ENCODE results near the gene MAP3K7CL.
A peak's percentile ranks its signal among the peaks of the same experiment; 100 is the strongest.

MAP3K7CL gene

DNA sequence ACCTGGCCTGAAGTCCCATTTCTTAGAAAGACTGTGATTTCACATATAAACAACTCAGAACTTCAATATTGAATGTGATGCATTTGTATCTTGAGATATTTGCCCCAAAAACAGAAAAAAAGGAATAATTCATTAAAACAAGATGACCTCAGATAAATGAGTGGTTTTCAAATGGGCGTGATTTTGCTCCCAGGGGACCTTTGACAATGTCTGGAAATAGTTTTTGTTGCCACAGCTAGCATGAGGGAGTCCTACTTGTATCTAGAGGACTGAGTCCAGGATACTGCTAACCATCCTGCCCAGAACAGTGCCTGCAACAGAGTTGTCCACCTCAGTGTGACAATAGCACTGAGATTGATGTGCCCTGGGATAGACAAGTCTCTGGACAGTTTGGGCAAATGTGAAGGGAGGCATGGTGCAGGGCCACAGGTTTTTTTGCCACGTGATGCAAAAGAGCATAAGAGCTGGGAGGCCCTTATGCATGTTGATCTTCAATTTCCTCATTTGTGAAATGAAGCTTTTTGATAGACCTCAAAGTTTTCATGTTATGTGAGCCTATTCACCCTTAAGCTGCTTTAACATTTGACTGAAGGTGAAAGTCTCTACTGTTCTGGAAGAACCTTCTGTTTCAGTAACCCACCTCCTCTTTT, 46.2 kb downstream of the MAP3K7CL start:
- Histone ChIP-seq H3K36me3 (ENCODE audit: control insufficient read depth, insufficient read depth, low read length) (no peaks in the 10 kb centered on the region), H3K27me3 (ENCODE audit: control insufficient read depth, insufficient read depth, low read length) (no peaks in the 10 kb centered on the region), H3K4me3 (ENCODE audit: low read length) (no peak overlapping the region), H3K9ac (ENCODE audit: low read length) (no peak overlapping the region), H3K9me3 (ENCODE audit: control insufficient read depth, low read length) (no peaks in the 10 kb centered on the region), H3K4me1 (ENCODE audit: control insufficient read depth, insufficient read depth, low read length) (peaks cover 40% of the 10 kb centered on the region)

DNA sequence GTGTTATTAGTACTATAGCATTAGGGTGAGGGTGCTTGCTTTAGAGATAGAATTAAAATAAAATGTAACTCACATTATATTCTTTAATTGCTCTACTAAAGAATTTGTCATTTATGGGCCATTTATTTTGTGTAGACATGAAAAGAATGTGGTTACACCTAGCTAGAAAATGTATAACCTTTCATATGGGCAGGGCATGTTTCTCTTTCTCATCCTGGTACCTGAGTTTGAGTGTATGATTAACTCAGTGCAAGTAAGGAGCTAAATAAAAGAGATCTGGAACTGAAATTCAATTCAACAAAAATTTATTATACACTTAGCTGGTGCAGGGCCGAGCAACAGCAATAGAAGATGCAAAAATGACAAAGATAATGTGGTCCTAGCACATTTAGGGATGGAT, 47.4 kb downstream of the MAP3K7CL start:
- Histone ChIP-seq H3K27me3 (ENCODE audit: control insufficient read depth, insufficient read depth, low read length) (no peaks in the 10 kb centered on the region), H3K36me3 (ENCODE audit: control insufficient read depth, insufficient read depth, low read length) (no peaks in the 10 kb centered on the region), H3K4me3 (ENCODE audit: low read length) (no peak overlapping the region), H3K9me3 (ENCODE audit: control insufficient read depth, low read length) (no peaks in the 10 kb centered on the region), H3K9ac (ENCODE audit: low read length) (no peak overlapping the region), H3K4me1 (ENCODE audit: control insufficient read depth, insufficient read depth, low read length) (peaks cover 47% of the 10 kb centered on the region)

DNA sequence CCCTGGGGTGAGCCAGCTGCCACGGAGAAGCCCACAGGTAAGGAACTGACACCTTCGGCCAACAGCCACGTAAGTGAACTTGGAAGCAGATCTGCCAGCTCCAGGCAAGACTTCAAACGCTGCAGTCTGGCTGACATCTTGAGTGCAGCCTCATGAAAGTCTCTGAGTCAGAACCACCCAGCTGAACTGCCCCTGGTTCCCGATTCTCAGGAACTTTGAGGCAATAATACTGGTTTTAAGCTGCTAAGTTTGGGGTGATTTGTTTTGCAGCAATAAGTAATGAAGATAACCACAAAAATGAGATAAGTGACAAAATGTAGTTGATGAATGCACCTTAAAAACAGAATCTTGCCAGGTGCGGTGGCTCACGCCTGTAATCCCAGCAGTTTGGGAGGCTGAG, 48.5 kb downstream of the MAP3K7CL start:
- H3K4me1 ChIP-seq (ENCODE audit: control insufficient read depth, insufficient read depth, low read length): peaks cover 54% of the 10 kb centered on the region
- H3K27me3 ChIP-seq (ENCODE audit: control insufficient read depth, insufficient read depth, low read length): no peaks in the 10 kb centered on the region
- no peak overlapping the region for H3K9ac ChIP-seq (ENCODE audit: low read length)
- H3K9me3 ChIP-seq (ENCODE audit: control insufficient read depth, low read length): no peaks in the 10 kb centered on the region
- H3K4me3 ChIP-seq (ENCODE audit: low read length): no peak overlapping the region
- H3K36me3 ChIP-seq (ENCODE audit: control insufficient read depth, insufficient read depth, low read length): no peaks in the 10 kb centered on the region

DNA sequence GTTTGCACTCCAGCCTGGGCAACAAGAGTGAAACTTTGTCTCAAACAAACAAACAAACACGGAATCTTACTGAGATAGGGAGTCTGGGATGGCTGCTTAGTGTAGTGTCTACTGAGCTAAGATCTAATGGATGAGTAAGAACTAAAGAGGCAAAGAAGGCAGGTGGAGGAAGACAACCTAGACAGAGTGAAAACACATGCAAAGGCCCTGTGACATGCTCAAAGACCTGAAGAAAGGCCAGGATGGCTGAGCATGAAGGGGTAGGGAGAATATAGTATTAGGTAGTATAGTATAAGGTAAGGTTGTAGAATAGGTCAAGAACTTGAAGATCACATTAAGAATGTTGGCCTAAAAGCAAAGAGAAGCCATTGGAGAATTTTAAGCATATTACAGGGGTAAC, 49.1 kb downstream of the MAP3K7CL start:
- Histone ChIP-seq H3K36me3 (ENCODE audit: control insufficient read depth, insufficient read depth, low read length) (no peaks in the 10 kb centered on the region), H3K27me3 (ENCODE audit: control insufficient read depth, insufficient read depth, low read length) (no peaks in the 10 kb centered on the region), H3K4me3 (ENCODE audit: low read length) (no peak overlapping the region), H3K4me1 (ENCODE audit: control insufficient read depth, insufficient read depth, low read length) (peaks cover 54% of the 10 kb centered on the region), H3K9ac (ENCODE audit: low read length) (no peak overlapping the region), H3K9me3 (ENCODE audit: control insufficient read depth, low read length) (no peaks in the 10 kb centered on the region)

DNA sequence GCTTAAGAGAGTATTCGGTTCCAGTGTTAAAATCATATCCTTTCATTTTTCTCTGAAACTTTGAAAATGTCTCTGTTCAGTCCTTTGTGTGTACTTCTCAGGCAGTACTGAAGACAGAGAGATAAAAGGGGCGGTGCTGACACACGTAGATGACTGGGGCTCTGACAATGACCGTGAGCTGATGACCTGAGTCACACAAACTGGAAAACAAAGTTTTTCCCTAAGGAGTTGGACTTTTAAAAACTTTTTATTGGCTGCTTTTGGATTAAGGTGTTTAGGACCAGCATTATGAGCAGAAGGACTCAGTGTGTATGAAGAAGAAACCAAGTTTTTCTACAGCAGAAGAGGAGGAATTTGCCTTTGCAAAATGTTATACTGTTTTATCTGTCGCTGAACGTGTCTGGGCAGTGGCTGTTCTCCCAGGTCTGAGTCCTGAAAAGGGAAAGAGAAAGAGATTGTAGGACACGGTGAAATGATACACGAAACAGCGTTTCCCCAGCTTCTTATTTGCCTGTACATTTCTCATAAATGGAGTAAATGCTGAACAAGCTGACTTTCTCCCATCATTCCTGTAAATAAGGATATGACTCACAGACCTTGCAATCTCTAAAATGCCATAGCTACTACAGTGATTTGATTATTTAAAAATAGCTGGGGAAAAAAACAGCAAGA, 51.5 kb downstream of the MAP3K7CL start:
- Histone ChIP-seq H3K4me3 (ENCODE audit: low read length) (peak overlapping the region; percentile 7), H3K9ac (ENCODE audit: low read length) (peak overlapping the region; percentile 6), H3K27me3 (ENCODE audit: control insufficient read depth, insufficient read depth, low read length) (no peaks in the 10 kb centered on the region), H3K4me1 (ENCODE audit: control insufficient read depth, insufficient read depth, low read length) (peaks cover 32% of the 10 kb centered on the region), H3K9me3 (ENCODE audit: control insufficient read depth, low read length) (no peaks in the 10 kb centered on the region), H3K36me3 (ENCODE audit: control insufficient read depth, insufficient read depth, low read length) (no peaks in the 10 kb centered on the region)

DNA sequence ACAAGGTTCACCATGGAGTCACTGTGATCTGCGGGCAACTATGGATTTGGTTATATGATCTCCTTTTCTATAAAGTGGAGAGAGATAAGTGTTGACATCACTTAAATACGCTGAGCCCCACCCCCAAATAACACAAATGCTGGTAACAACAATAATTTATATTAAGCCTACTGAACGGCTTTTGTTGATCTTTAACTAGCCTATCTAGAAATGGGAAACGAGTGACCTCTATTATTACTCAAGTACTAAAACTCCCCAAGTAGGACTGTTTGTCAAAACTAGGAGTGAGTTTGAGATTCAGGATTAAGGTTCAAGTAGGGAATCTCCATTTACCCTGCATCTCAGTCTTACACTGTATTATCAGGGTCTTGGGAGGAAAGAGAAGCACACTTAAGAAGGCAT, 52.2 kb downstream of the MAP3K7CL start:
- H3K36me3 ChIP-seq (ENCODE audit: control insufficient read depth, insufficient read depth, low read length): no peaks in the 10 kb centered on the region
- no peak overlapping the region for H3K9ac ChIP-seq (ENCODE audit: low read length)
- H3K9me3 ChIP-seq (ENCODE audit: control insufficient read depth, low read length): no peaks in the 10 kb centered on the region
- H3K4me1 ChIP-seq (ENCODE audit: control insufficient read depth, insufficient read depth, low read length): peaks cover 30% of the 10 kb centered on the region
- no peak overlapping the region for H3K4me3 ChIP-seq (ENCODE audit: low read length)
- H3K27me3 ChIP-seq (ENCODE audit: control insufficient read depth, insufficient read depth, low read length): no peaks in the 10 kb centered on the region

DNA sequence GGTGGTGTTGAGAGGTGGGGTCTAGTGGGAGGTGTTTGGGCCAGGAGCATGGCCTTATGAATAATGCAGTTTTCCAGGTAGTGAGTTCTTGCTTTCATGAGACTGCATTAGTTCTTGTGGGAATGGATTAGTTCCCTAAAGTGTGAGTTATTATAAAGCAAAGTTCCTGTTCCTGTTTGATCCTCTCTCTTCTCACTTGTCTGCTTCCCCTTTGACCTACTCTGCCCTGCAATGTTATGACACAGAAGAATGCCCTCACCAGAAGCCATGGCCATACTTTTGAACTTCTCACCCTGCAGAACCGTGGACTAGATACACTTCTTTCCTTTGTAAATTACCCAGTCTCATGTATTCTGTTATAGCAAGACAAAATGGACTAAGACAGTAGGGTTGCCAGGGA, 53.6 kb downstream of the MAP3K7CL start:
- Histone ChIP-seq H3K9me3 (ENCODE audit: control insufficient read depth, low read length) (no peaks in the 10 kb centered on the region), H3K4me3 (ENCODE audit: low read length) (no peak overlapping the region), H3K9ac (ENCODE audit: low read length) (no peak overlapping the region), H3K27me3 (ENCODE audit: control insufficient read depth, insufficient read depth, low read length) (no peaks in the 10 kb centered on the region), H3K36me3 (ENCODE audit: control insufficient read depth, insufficient read depth, low read length) (no peaks in the 10 kb centered on the region), H3K4me1 (ENCODE audit: control insufficient read depth, insufficient read depth, low read length) (peaks cover 18% of the 10 kb centered on the region)

DNA sequence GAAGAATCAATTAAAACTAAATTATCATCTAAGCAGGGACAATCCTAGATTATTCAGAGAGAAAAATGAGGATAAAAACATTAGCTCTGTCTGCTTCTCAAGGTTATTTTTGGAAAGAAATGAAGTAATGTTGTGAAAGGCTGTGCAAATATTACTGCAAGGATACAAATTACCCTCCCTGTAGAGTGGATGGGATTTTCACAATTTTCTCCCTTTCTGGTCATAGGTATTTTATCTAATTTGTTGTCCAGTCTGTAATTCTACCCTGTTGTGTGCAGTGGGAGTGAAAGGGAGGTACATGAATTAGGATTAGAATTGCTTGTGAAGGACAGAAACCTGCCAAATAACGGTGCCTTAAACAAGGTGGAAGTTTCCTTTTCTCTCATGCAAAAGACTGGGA, 54.7 kb downstream of the MAP3K7CL start:
- Histone ChIP-seq H3K4me1 (ENCODE audit: control insufficient read depth, insufficient read depth, low read length) (peaks cover 18% of the 10 kb centered on the region), H3K9ac (ENCODE audit: low read length) (no peak overlapping the region), H3K27me3 (ENCODE audit: control insufficient read depth, insufficient read depth, low read length) (no peaks in the 10 kb centered on the region), H3K9me3 (ENCODE audit: control insufficient read depth, low read length) (no peaks in the 10 kb centered on the region), H3K4me3 (ENCODE audit: low read length) (no peak overlapping the region), H3K36me3 (ENCODE audit: control insufficient read depth, insufficient read depth, low read length) (no peaks in the 10 kb centered on the region)

DNA sequence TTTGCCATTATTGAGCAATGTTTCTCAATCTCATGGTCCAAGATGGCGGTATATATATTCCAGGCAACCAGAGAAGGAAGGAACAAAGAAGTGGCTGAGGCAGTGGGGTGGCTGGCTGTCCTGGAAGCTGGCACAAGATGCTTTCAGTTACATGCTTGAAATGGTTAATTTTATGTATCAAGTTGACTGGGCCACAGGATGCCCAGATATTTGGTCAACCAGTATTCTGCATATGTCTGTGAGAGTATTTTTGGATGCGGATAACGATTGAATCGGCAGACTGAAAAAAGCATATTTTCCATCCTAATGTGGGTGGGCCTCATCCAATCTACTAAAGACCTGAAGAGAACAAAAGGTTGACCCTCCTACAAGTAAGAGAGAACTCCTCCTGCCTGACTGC, 55.2 kb downstream of the MAP3K7CL start:
- Histone ChIP-seq H3K4me3 (ENCODE audit: low read length) (no peak overlapping the region), H3K4me1 (ENCODE audit: control insufficient read depth, insufficient read depth, low read length) (peaks cover 18% of the 10 kb centered on the region), H3K27me3 (ENCODE audit: control insufficient read depth, insufficient read depth, low read length) (no peaks in the 10 kb centered on the region), H3K9ac (ENCODE audit: low read length) (no peak overlapping the region), H3K36me3 (ENCODE audit: control insufficient read depth, insufficient read depth, low read length) (no peaks in the 10 kb centered on the region), H3K9me3 (ENCODE audit: control insufficient read depth, low read length) (no peaks in the 10 kb centered on the region)

DNA sequence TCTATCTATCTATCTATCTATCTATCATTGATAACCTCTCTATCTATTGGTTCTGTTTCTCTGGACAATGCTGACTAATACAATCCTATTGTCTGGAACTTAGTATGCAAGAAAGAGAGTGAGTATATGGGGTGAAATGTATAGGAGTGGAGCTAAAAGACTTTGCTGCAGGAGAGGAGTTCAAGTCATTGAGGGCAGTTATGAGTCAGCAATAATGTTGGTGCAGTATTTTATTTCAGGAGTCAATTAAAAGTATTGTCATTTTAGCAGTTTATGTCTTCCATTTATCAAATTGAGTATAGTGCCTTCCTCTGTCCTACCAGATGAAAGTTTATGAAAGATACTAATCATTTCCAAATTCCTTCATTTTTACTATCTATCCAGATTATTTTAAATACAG, 55.8 kb downstream of the MAP3K7CL start:
- Histone ChIP-seq H3K9ac (ENCODE audit: low read length) (no peak overlapping the region), H3K27me3 (ENCODE audit: control insufficient read depth, insufficient read depth, low read length) (no peaks in the 10 kb centered on the region), H3K4me1 (ENCODE audit: control insufficient read depth, insufficient read depth, low read length) (peaks cover 17% of the 10 kb centered on the region), H3K4me3 (ENCODE audit: low read length) (no peak overlapping the region), H3K9me3 (ENCODE audit: control insufficient read depth, low read length) (no peaks in the 10 kb centered on the region), H3K36me3 (ENCODE audit: control insufficient read depth, insufficient read depth, low read length) (no peaks in the 10 kb centered on the region)

DNA sequence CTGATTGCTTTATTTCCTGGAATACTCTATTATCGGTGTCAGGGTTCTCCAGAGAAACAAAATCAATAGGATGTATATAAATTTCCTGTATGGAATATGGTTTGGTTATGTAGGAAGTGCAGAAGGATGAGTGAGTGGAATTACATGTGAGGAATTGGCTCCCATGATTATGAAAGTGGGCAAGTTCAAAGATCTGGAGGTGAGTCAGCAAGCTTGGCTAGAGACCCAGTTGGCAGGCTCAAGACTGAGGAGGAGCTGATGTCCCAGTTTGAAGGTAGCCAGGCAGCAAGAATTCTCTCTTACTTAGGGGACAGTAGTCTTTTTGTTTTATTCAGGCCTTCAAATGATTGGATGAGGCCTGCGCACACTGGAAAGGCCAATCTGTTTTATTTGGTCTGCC, 57.5 kb downstream of the MAP3K7CL start:
- Histone ChIP-seq H3K4me1 (ENCODE audit: control insufficient read depth, insufficient read depth, low read length) (peaks cover 5% of the 10 kb centered on the region), H3K4me3 (ENCODE audit: low read length) (no peak overlapping the region), H3K9me3 (ENCODE audit: control insufficient read depth, low read length) (no peaks in the 10 kb centered on the region), H3K9ac (ENCODE audit: low read length) (no peak overlapping the region), H3K36me3 (ENCODE audit: control insufficient read depth, insufficient read depth, low read length) (no peaks in the 10 kb centered on the region), H3K27me3 (ENCODE audit: control insufficient read depth, insufficient read depth, low read length) (no peaks in the 10 kb centered on the region)

DNA sequence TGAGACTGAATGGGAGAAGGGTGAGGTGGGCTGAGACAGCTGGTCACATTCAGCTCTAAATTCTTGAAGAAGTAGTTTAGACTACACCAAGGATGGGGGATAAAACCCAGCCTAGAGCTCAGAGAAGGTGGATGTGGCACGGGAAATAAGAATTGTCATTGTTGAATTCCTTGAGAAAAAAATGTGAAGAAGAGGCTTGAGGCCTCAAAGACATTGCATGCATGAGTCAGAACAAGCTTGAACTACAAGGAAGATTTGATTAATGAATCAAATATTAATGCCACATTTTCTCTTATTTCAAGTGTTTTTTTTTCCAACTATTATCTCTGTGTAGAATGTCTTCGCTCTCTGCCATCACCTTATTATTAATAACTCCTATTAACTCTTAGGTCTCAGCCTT, 58.9 kb downstream of the MAP3K7CL start:
- Histone ChIP-seq H3K9me3 (ENCODE audit: control insufficient read depth, low read length) (no peaks in the 10 kb centered on the region), H3K36me3 (ENCODE audit: control insufficient read depth, insufficient read depth, low read length) (no peaks in the 10 kb centered on the region), H3K4me1 (ENCODE audit: control insufficient read depth, insufficient read depth, low read length) (no peaks in the 10 kb centered on the region), H3K9ac (ENCODE audit: low read length) (no peak overlapping the region), H3K4me3 (ENCODE audit: low read length) (no peak overlapping the region), H3K27me3 (ENCODE audit: control insufficient read depth, insufficient read depth, low read length) (no peaks in the 10 kb centered on the region)
